ENCODE results near the gene ADAM15. TPM values are rescaled to one million over a fixed set of nuclear protein-coding genes. Genes with fewer than 3 reads are reported as not detected.
A peak's percentile ranks its signal among the peaks of the same experiment; 100 is the strongest.

Gene ADAM15
- total RNA-seq, 1 donor from 2014 or later = 68.3 TPM

- Histone ChIP-seq H4K20me1 (ENCODE audit: insufficient read depth, low read length) (peaks cover 25% of the 10 kb centered on the region), H3K27me3 (ENCODE audit: insufficient read depth, low read length) (no peaks in the 10 kb centered on the region), H3K79me2 (ENCODE audit: insufficient read depth, low read length) (peaks cover 45% of the 10 kb centered on the region), H3K9ac (ENCODE audit: low read length) (peak overlapping the region; percentile 86), H3K4me3 (ENCODE audit: insufficient read depth, low read depth, low read length) (peak overlapping the region; percentile 81), H2AFZ (ENCODE audit: low read depth, low read length) (peak overlapping the region; percentile 37), H3K4me1 (ENCODE audit: insufficient read depth, low read length) (peaks cover 29% of the 10 kb centered on the region), H3K4me2 (ENCODE audit: low read length) (peak overlapping the region; percentile 93), H3K36me3 (ENCODE audit: insufficient read depth, low read length) (no peaks in the 10 kb centered on the region), H3K9me3 (ENCODE audit: insufficient read depth, low read depth, low read length) (no peaks in the 10 kb centered on the region), H3K27ac (ENCODE audit: low read depth, low read length) (peak overlapping the region; percentile 55)
- DNase-seq (ENCODE audit: low read depth) = no peak
- no peak for FAIRE-seq
- H3K27me3 Mint-ChIP-seq (ENCODE audit: low read depth, unreplicated experiment) = no peaks in the 10 kb centered on the region
- H3K9me3 Mint-ChIP-seq (ENCODE audit: unreplicated experiment) = no peaks in the 10 kb centered on the region
- H3K36me3 Mint-ChIP-seq (ENCODE audit: low read depth, unreplicated experiment) = peaks cover 3% of the 10 kb centered on the region
- peaks cover 17% of the 10 kb centered on the region for H3K4me1 Mint-ChIP-seq (ENCODE audit: low read depth, unreplicated experiment)
- TF ChIP-seq CTCF (IDR thresholded peaks at IDR 0.05; ENCODE audit: insufficient read depth, low read depth, low read length) (no peak), EZH2 (IDR thresholded peaks at IDR 0.05; ENCODE audit: insufficient read depth, low read length) (no peak)
- H3K27ac Mint-ChIP-seq (ENCODE audit: unreplicated experiment) = peak overlapping the region; percentile 93
- peak overlapping the region; percentile 97 for H3K4me3 Mint-ChIP-seq (ENCODE audit: unreplicated experiment)
These were observed 47.8 kb upstream of the ADAM15 start for GRCh38 chr1:155003227-155003765.

DNA sequence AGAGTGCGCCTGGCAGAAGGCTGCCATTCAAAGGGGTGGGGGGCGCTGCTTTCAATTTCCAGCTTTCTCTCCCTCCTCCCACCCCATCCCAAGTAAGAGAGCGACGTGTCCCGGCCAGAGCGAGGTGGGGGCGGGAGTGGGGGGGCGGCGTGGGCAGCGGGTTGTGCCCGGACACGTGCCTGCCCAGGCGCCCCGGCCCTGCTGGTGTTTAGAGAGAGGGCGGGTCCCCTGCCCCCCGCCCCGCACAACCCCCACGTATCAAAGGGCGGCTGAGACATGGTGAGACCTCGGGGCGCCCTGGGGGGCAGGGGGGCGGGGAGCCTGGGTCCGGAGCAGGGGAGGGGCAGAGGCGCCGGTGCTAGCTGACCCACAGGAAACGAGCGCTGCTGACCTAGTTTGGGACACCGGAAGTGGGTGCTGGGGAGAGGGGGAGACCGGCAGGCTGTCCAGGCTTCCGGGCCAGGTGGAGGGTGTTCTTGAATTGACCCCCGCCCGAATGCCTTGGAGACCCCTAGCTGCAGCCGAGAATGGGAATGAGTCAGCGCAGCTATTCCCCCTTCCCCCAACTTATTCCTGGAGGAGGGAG lies 47.3 kb upstream of the ADAM15 start:
- Histone ChIP-seq H3K9ac (ENCODE audit: low read length) (peak overlapping the region; percentile 86), H4K20me1 (ENCODE audit: insufficient read depth, low read length) (peaks cover 31% of the 10 kb centered on the region), H3K79me2 (ENCODE audit: insufficient read depth, low read length) (peaks cover 48% of the 10 kb centered on the region), H3K4me1 (ENCODE audit: insufficient read depth, low read length) (peaks cover 29% of the 10 kb centered on the region), H3K36me3 (ENCODE audit: insufficient read depth, low read length) (no peaks in the 10 kb centered on the region), H3K27ac (ENCODE audit: low read depth, low read length) (peak overlapping the region; percentile 18), H3K9me3 (ENCODE audit: insufficient read depth, low read depth, low read length) (no peaks in the 10 kb centered on the region), H2AFZ (ENCODE audit: low read depth, low read length) (peak overlapping the region; percentile 67), H3K4me2 (ENCODE audit: low read length) (peak overlapping the region; percentile 93), H3K27me3 (ENCODE audit: insufficient read depth, low read length) (no peaks in the 10 kb centered on the region), H3K4me3 (ENCODE audit: insufficient read depth, low read depth, low read length) (peak overlapping the region; percentile 81)
- Mint-ChIP-seq H3K36me3 (ENCODE audit: low read depth, unreplicated experiment) (peaks cover 3% of the 10 kb centered on the region), H3K27me3 (ENCODE audit: low read depth, unreplicated experiment) (no peaks in the 10 kb centered on the region), H3K4me3 (ENCODE audit: unreplicated experiment) (peak overlapping the region; percentile 97), H3K9me3 (ENCODE audit: unreplicated experiment) (no peaks in the 10 kb centered on the region), H3K27ac (ENCODE audit: unreplicated experiment) (peak overlapping the region; percentile 95), H3K4me1 (ENCODE audit: low read depth, unreplicated experiment) (peaks cover 15% of the 10 kb centered on the region)
- no peak for TF ChIP-seq EZH2 (IDR thresholded peaks at IDR 0.05; ENCODE audit: insufficient read depth, low read length)
- TF ChIP-seq CTCF (IDR thresholded peaks at IDR 0.05; ENCODE audit: insufficient read depth, low read depth, low read length) = no peak
- DNase-seq (ENCODE audit: low read depth) (peak; percentile 38), FAIRE-seq (no peak)

All from astrocyte (in vitro differentiated cells and primary cell).